Adipose tissue (tissue), 3 donors: ENCODE data around the gene DYNLT5. TPM values are rescaled to one million over a fixed set of nuclear protein-coding genes. Genes with fewer than 3 reads are reported as not detected.
"Not testable (repeated sequence)": the region's sequence is repeated elsewhere in the genome, so short reads cannot be mapped to it uniquely, and the experiment has no call there.

ENCODE experiments used
- H3K27ac ChIP-seq: one replicate; pipeline ENCODE4 v1.5.1; 2013; ENCODE audit warnings: low read depth, low read length
- WGBS, 3 donors: extraction: QIAGEN DNeasy Blood & Tissue Kit; methylation state at CpG; one replicate each; pipeline ENCODE4 v1.1.7; 2013; 5-methylcytosine and 5-hydroxymethylcytosine counted together
- polyA plus RNA-seq, 3 donors: library from polyadenylated mRNA; stranded (reverse); fragments of 200-250 nt; gene quantifications; one replicate each; pipeline ENCODE4 v1.2.3, GENCODE V29; 2013
- donor health status: healthy with polysubstance abuse.
- donor health status: Bipolar disorder and iron deficiency.
- donor health status: healthy.

The DYNLT5 gene
- polyA plus RNA-seq, 3 donors: 0.21 to 0.83 (median 0.67) TPM

- no peak overlapping the region for H3K27ac ChIP-seq
- WGBS, 3 donors: 65 to 74% (median 69%) methylated on average over 3 of the region's 3 CpGs
Observed at GRCh38 chr1:66777831-66778230, 25.6 kb downstream of the DYNLT5 start.

- H3K27ac ChIP-seq: no peak overlapping the region
- 64 to 74% (median 68%) methylated on average over 4 of the region's 4 CpGs for WGBS, 3 donors
Observed at GRCh38 chr1:66778266-66778665, 26.0 kb downstream of the DYNLT5 start.

- WGBS, 3 donors: 77 to 82% (median 81%) methylated on average over 4 of the region's 4 CpGs
- no peak overlapping the region for H3K27ac ChIP-seq
Observed at GRCh38 chr1:66778969-66779368, 26.7 kb downstream of the DYNLT5 start.

- 59 to 88% (median 78%) methylated on average over 2 of the region's 2 CpGs for WGBS, 3 donors
- no peak overlapping the region for H3K27ac ChIP-seq
Observed at GRCh38 chr1:66779475-66780078, 27.3 kb downstream of the DYNLT5 start.

- 43 to 86% methylated on average over 1 of the region's 2 CpGs; no CpG with 5 or more reads in 1 of the 3 donors for WGBS, 3 donors
Observed at GRCh38 chr1:66785800-66786199, 33.5 kb downstream of the DYNLT5 start.

GRCh38 chr1:66787641-66788040 is 35.4 kb downstream of the DYNLT5 start:
- WGBS, 3 donors: 85 to 90% (median 86%) methylated on average over 4 of the region's 4 CpGs

More at GRCh38 chr1:66785800-66786199, 33.5 kb downstream of the DYNLT5 start:
- H3K27ac ChIP-seq: not testable (repeated sequence)

GRCh38 chr1:66788231-66788939 is 36.1 kb downstream of the DYNLT5 start:
- 62 to 67% (median 67%) methylated on average over 6 of the region's 6 CpGs for WGBS, 3 donors
- no peak overlapping the region for H3K27ac ChIP-seq

More at GRCh38 chr1:66787641-66788040, 35.4 kb downstream of the DYNLT5 start:
- no peak overlapping the region for H3K27ac ChIP-seq

GRCh38 chr1:66791621-66792610 is 39.7 kb downstream of the DYNLT5 start:
- WGBS, 3 donors: 88 to 91% (median 90%) methylated on average over 5 of the region's 5 CpGs
- H3K27ac ChIP-seq: no peak overlapping the region

GRCh38 chr1:66795839-66796238 is 43.6 kb downstream of the DYNLT5 start:
- not testable (repeated sequence) for H3K27ac ChIP-seq
- WGBS, 3 donors: 78 to 91% (median 85%) methylated on average over 2 of the region's 2 CpGs

GRCh38 chr1:66809245-66809644 is 57.0 kb downstream of the DYNLT5 start:
- 72 to 89% (median 83%) methylated on average over 1 of the region's 1 CpG for WGBS, 3 donors
- H3K27ac ChIP-seq: no peak overlapping the region

- H3K27ac ChIP-seq: no peak overlapping the region
- WGBS, 3 donors: 50 to 77% (median 65%) methylated on average over 1 of the region's 1 CpG
Observed at GRCh38 chr1:66809736-66810326, 57.6 kb downstream of the DYNLT5 start.

GRCh38 chr1:66824771-66825170 is 72.5 kb downstream of the DYNLT5 start:
- 96 to 100% (median 96%) methylated on average over 1 of the region's 1 CpG for WGBS, 3 donors
- H3K27ac ChIP-seq: no peak overlapping the region

Other genes with a start within 250 kb of the DYNLT5 start
- 1 to 10 TPM in 2 of 3 donors, under 1 TPM in 1; 0.24 to 2.5 (median 2.1) TPM for gene SGIP1, start 218.3 kb upstream of the DYNLT5 start, polyA plus RNA-seq
- not detected for gene INSL5, start 48.8 kb downstream of the DYNLT5 start, polyA plus RNA-seq
- 1 to 10 TPM in 1 of 3 donors, under 1 TPM in 2; 0.83 to 1.1 (median 0.90) TPM for gene DNAI4, start 172.4 kb downstream of the DYNLT5 start, polyA plus RNA-seq
- 10 to 100 TPM in 1 of 3 donors, 1 to 10 TPM in 2; 4.0 to 23.5 (median 9.9) TPM for gene MIER1, start 172.5 kb downstream of the DYNLT5 start, polyA plus RNA-seq